GM23338 (cell line): Measurements from ENCODE around the gene HLCS. TPM values are rescaled to one million over a fixed set of nuclear protein-coding genes. Genes with fewer than 3 reads are reported as not detected.

ENCODE experiments used
- ATAC-seq: fragments of 200-7000 bp; cut with Tn5 transposase; 3 replicates; pipeline ENCODE4 v1.9.1; 2020
- DNase-seq: peaks from one replicate; pipeline ENCODE4 v3.0.0-alpha.2; 2015; ENCODE audit warnings: low spot score
- H2AFZ ChIP-seq: fragments of 200-600 bp; sonication (generic); 2 replicates; pipeline ENCODE4 v1.8.0; 2016; ENCODE audit warnings: antibody characterized with exemption, mild to moderate bottlenecking, moderate library complexity
- H3F3A ChIP-seq: fragments of 200-600 bp; sonication (generic); replicated peaks from 2 replicates; pipeline ENCODE4 v1.8.0; 2017; ENCODE audit warnings: antibody characterized with exemption, mixed run types, low read depth
- H3K27ac ChIP-seq: fragments of 200-600 bp; sonication (generic); 2 replicates; pipeline ENCODE4 v1.6.1; 2016; ENCODE audit warnings: low read depth
- H3K27me3 ChIP-seq: fragments of 200-600 bp; sonication (generic); 2 replicates; pipeline ENCODE4 v1.8.0; 2016; ENCODE audit warnings: mild to moderate bottlenecking, mixed run types, moderate library complexity; ENCODE audit not compliant: insufficient read depth
- H3K36me3 ChIP-seq: fragments of 200-600 bp; sonication (generic); 2 replicates; pipeline ENCODE4 v1.8.0; 2016; ENCODE audit warnings: mild to moderate bottlenecking; ENCODE audit not compliant: insufficient read depth
- H3K4me1 ChIP-seq: fragments of 200-600 bp; sonication (generic); 2 replicates; pipeline ENCODE4 v1.8.0; 2016; ENCODE audit warnings: mild to moderate bottlenecking, moderate library complexity; ENCODE audit not compliant: insufficient read depth
- H3K4me2 ChIP-seq: fragments of 200-600 bp; sonication (generic); 2 replicates; pipeline ENCODE4 v1.7.1; 2017; ENCODE audit warnings: mixed run types
- H3K4me3 ChIP-seq: fragments of 200-600 bp; sonication (generic); 2 replicates; pipeline ENCODE4 v1.6.1; 2016; ENCODE audit warnings: mixed run types
- H3K79me2 ChIP-seq: fragments of 200-600 bp; sonication (generic); replicated peaks from 2 replicates; pipeline ENCODE4 v1.8.0; 2017; ENCODE audit warnings: mild to moderate bottlenecking; ENCODE audit not compliant: insufficient read depth
- H3K9me2 ChIP-seq: fragments of 200-600 bp; sonication (generic); 2 replicates; pipeline ENCODE4 v1.8.0; 2017; ENCODE audit not compliant: insufficient read depth
- H4K20me1 ChIP-seq: fragments of 200-600 bp; sonication (generic); replicated peaks from 2 replicates; pipeline ENCODE4 v1.8.0; 2017; ENCODE audit warnings: mild to moderate bottlenecking; ENCODE audit not compliant: insufficient read depth
- H3K27ac Mint-ChIP-seq: 2 replicates; pipeline ENCODE4 v1.8.0; 2020; ENCODE audit warnings: inconsistent platforms, mild to moderate bottlenecking, moderate library complexity, mixed read lengths
- H3K27me3 Mint-ChIP-seq: 3 replicates; pipeline ENCODE4 v1.8.0; 2022; ENCODE audit warnings: low read depth, mild to moderate bottlenecking, moderate library complexity, mixed read lengths, inconsistent platforms; ENCODE audit not compliant: insufficient read depth, poor library complexity
- H3K36me3 Mint-ChIP-seq: 3 replicates; pipeline ENCODE4 v1.8.0; 2021; ENCODE audit warnings: low read depth, mild to moderate bottlenecking, inconsistent platforms, moderate library complexity, mixed read lengths
- H3K4me1 Mint-ChIP-seq: 3 replicates; pipeline ENCODE4 v1.8.0; 2020; ENCODE audit warnings: mild to moderate bottlenecking, inconsistent platforms, mixed read lengths
- H3K4me3 Mint-ChIP-seq: 3 replicates; pipeline ENCODE4 v1.8.0; 2021; ENCODE audit warnings: moderate library complexity, mild to moderate bottlenecking, inconsistent platforms, mixed read lengths
- H3K9me3 Mint-ChIP-seq: 3 replicates; pipeline ENCODE4 v1.8.0; 2020; ENCODE audit warnings: moderate library complexity, mild to moderate bottlenecking, inconsistent platforms, mixed read lengths
- CREB1 ChIP-seq: fragments of 250-450 bp; sonication (Bioruptor Pico); IDR thresholded peaks from 2 replicates; pipeline ENCODE4 v1.5.0; 2020; ENCODE audit warnings: low read depth, mild to moderate bottlenecking, moderate library complexity
- EZH2 ChIP-seq: fragments of 200-600 bp; sonication (generic); IDR thresholded peaks from one replicate; pipeline ENCODE4 v1.8.0; 2017; ENCODE audit warnings: antibody characterized with exemption, mild to moderate bottlenecking, low read depth; ENCODE audit not compliant: unreplicated experiment
- EZH2phosphoT487 ChIP-seq: fragments of 200-600 bp; sonication (generic); IDR thresholded peaks from one replicate; pipeline ENCODE4 v1.8.1; 2018; ENCODE audit warnings: antibody characterized with exemption; ENCODE audit not compliant: unreplicated experiment
- JUNB ChIP-seq: IDR thresholded peaks from one replicate; pipeline ENCODE4 v1.6.1; 2016; ENCODE audit warnings: antibody characterized with exemption; ENCODE audit not compliant: unreplicated experiment
- POLR2AphosphoS5 ChIP-seq: IDR thresholded peaks from 2 replicates; pipeline ENCODE4 v1.6.1; 2016; ENCODE audit warnings: antibody characterized with exemption, low read depth
- REST ChIP-seq: IDR thresholded peaks from one replicate; pipeline ENCODE4 v1.6.1; 2018; ENCODE audit warnings: antibody characterized with exemption; ENCODE audit not compliant: unreplicated experiment
- STAT1 ChIP-seq: IDR thresholded peaks from one replicate; pipeline ENCODE4 v1.6.1; 2016; ENCODE audit warnings: antibody characterized with exemption; ENCODE audit not compliant: unreplicated experiment
- ZNF114 ChIP-seq: fragments of 250-450 bp; sonication (Bioruptor Pico); IDR thresholded peaks from 2 replicates; pipeline ENCODE4 v1.5.0; 2020; ENCODE audit warnings: mild to moderate bottlenecking, moderate library complexity
- polyA plus RNA-seq: library from polyadenylated mRNA; unstranded; fragments of >200 nt; fragmentation: Nextera tagmentation; extraction: Ambion mirVana; gene quantifications from 2 replicates; pipeline ENCODE4 v1.2.1, GENCODE V29; 2016
- total RNA-seq: library from RNA; depleted of rRNA; stranded (reverse); fragments of >200 nt; shearing (Covaris generic); gene quantifications from 2 replicates; pipeline ENCODE4 v1.2.3, GENCODE V29; 2014
- TF ChIP-seq, protein P1 (sequence below), 2 experiments: fragments of 200-600 bp in 1 of 2; sonication (generic) in 1 of 2; conservative IDR thresholded peaks; 2 replicates each; pipeline versions ENCODE4 v1.5.1 to v1.6.1; 2016 to 2017; ENCODE audit warnings: antibody characterized with exemption in 2 of 2, low read depth in 2 of 2, mild to moderate bottlenecking in 2 of 2, moderate library complexity in 1 of 2
- TF ChIP-seq, protein P2 (sequence below): fragments of 250-450 bp; sonication (Bioruptor Pico); IDR thresholded peaks from 2 replicates; pipeline ENCODE4 v1.5.0; 2020; ENCODE audit warnings: mild to moderate bottlenecking, moderate library complexity

HLCS gene
- total and polyA plus RNA-seq, 2 experiments from 2014 or later, result 6.1 to 14.7 TPM

- Mint-ChIP-seq H3K4me3 (no peak overlapping the region), H3K27me3 (peaks cover 2% of the 10 kb centered on the region), H3K27ac (no peak overlapping the region), H3K4me1 (peaks cover 14% of the 10 kb centered on the region), H3K36me3 (no peaks in the 10 kb centered on the region), H3K9me3 (no peaks in the 10 kb centered on the region)
- peaks cover 3% of the 10 kb centered on the region; the same call in 1 of the 2 replicates for H3K9me2 ChIP-seq
- H3K27ac ChIP-seq, result no peak overlapping the region
- no peaks in the 10 kb centered on the region for H4K20me1 ChIP-seq
- no peak for ATAC-seq
- H2AFZ ChIP-seq, result no peak overlapping the region
- no peaks in the 10 kb centered on the region for H3K27me3 ChIP-seq
- no peaks in the 10 kb centered on the region for H3K79me2 ChIP-seq
- H3K4me2 ChIP-seq, result no peak overlapping the region
- TF ChIP-seq ZNF114 (CRISPR knock-in tag), result no peak
- H3K4me1 ChIP-seq, result peaks cover 4% of the 10 kb centered on the region; the same call in 1 of the 2 replicates
- H3K4me3 ChIP-seq, result no peak overlapping the region
- H3K36me3 ChIP-seq, result no peaks in the 10 kb centered on the region
- no peaks in the 10 kb centered on the region for H3F3A ChIP-seq
- no peak for DNase-seq
Observed at GRCh38 chr21:36858320-36858957, 108.0 kb downstream of the HLCS start.

DNA sequence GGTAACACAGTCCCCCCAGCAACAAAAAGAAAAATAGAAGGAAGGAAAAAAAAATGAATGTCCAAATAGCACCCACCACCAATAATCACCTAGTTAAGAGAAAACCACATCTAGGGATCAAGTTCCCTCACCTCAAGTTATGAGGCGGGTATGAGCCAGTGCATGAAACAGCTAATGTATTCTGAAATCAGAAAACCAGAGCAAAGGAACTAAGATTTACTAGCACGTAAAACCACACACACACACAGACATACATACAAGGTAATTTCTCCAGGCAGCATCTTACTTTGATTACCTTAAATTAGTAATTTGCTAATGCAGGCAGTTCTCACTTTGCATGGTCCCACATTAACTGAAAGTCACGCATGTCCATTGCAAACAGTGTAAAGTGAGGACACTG is 109.8 kb downstream of the HLCS start:
- Histone ChIP-seq H3K4me2 (no peak overlapping the region), H3K79me2 (no peaks in the 10 kb centered on the region), H3K9me2 (peaks cover 3% of the 10 kb centered on the region; the same call in 1 of the 2 replicates), H3K4me1 (no peaks in the 10 kb centered on the region), H3K36me3 (no peaks in the 10 kb centered on the region), H4K20me1 (no peaks in the 10 kb centered on the region), H3K4me3 (no peak overlapping the region), H2AFZ (no peak overlapping the region), H3K27me3 (no peaks in the 10 kb centered on the region), H3K27ac (no peak overlapping the region), H3F3A (no peaks in the 10 kb centered on the region)
- H3K27me3 Mint-ChIP-seq, result peaks cover 2% of the 10 kb centered on the region
- H3K4me1 Mint-ChIP-seq, result peaks cover 8% of the 10 kb centered on the region
- DNase-seq, result no peak
- no peak overlapping the region for H3K4me3 Mint-ChIP-seq
- ATAC-seq, result no peak
- H3K9me3 Mint-ChIP-seq, result no peaks in the 10 kb centered on the region
- H3K36me3 Mint-ChIP-seq, result no peaks in the 10 kb centered on the region
- no peak overlapping the region for H3K27ac Mint-ChIP-seq
- TF ChIP-seq ZNF114 (CRISPR knock-in tag), result no peak
- no peak for TF ChIP-seq JUNB
- TF ChIP-seq STAT1, result no peak
- TF ChIP-seq, protein P1, sequence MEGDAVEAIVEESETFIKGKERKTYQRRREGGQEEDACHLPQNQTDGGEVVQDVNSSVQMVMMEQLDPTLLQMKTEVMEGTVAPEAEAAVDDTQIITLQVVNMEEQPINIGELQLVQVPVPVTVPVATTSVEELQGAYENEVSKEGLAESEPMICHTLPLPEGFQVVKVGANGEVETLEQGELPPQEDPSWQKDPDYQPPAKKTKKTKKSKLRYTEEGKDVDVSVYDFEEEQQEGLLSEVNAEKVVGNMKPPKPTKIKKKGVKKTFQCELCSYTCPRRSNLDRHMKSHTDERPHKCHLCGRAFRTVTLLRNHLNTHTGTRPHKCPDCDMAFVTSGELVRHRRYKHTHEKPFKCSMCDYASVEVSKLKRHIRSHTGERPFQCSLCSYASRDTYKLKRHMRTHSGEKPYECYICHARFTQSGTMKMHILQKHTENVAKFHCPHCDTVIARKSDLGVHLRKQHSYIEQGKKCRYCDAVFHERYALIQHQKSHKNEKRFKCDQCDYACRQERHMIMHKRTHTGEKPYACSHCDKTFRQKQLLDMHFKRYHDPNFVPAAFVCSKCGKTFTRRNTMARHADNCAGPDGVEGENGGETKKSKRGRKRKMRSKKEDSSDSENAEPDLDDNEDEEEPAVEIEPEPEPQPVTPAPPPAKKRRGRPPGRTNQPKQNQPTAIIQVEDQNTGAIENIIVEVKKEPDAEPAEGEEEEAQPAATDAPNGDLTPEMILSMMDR (conservative IDR thresholded peaks at IDR 0.05; ENCODE audit: low read depth in 2 of 2), result no peak
- no peak for TF ChIP-seq EZH2phosphoT487
- no peak for TF ChIP-seq CREB1 (CRISPR knock-in tag)
- TF ChIP-seq, protein P2, sequence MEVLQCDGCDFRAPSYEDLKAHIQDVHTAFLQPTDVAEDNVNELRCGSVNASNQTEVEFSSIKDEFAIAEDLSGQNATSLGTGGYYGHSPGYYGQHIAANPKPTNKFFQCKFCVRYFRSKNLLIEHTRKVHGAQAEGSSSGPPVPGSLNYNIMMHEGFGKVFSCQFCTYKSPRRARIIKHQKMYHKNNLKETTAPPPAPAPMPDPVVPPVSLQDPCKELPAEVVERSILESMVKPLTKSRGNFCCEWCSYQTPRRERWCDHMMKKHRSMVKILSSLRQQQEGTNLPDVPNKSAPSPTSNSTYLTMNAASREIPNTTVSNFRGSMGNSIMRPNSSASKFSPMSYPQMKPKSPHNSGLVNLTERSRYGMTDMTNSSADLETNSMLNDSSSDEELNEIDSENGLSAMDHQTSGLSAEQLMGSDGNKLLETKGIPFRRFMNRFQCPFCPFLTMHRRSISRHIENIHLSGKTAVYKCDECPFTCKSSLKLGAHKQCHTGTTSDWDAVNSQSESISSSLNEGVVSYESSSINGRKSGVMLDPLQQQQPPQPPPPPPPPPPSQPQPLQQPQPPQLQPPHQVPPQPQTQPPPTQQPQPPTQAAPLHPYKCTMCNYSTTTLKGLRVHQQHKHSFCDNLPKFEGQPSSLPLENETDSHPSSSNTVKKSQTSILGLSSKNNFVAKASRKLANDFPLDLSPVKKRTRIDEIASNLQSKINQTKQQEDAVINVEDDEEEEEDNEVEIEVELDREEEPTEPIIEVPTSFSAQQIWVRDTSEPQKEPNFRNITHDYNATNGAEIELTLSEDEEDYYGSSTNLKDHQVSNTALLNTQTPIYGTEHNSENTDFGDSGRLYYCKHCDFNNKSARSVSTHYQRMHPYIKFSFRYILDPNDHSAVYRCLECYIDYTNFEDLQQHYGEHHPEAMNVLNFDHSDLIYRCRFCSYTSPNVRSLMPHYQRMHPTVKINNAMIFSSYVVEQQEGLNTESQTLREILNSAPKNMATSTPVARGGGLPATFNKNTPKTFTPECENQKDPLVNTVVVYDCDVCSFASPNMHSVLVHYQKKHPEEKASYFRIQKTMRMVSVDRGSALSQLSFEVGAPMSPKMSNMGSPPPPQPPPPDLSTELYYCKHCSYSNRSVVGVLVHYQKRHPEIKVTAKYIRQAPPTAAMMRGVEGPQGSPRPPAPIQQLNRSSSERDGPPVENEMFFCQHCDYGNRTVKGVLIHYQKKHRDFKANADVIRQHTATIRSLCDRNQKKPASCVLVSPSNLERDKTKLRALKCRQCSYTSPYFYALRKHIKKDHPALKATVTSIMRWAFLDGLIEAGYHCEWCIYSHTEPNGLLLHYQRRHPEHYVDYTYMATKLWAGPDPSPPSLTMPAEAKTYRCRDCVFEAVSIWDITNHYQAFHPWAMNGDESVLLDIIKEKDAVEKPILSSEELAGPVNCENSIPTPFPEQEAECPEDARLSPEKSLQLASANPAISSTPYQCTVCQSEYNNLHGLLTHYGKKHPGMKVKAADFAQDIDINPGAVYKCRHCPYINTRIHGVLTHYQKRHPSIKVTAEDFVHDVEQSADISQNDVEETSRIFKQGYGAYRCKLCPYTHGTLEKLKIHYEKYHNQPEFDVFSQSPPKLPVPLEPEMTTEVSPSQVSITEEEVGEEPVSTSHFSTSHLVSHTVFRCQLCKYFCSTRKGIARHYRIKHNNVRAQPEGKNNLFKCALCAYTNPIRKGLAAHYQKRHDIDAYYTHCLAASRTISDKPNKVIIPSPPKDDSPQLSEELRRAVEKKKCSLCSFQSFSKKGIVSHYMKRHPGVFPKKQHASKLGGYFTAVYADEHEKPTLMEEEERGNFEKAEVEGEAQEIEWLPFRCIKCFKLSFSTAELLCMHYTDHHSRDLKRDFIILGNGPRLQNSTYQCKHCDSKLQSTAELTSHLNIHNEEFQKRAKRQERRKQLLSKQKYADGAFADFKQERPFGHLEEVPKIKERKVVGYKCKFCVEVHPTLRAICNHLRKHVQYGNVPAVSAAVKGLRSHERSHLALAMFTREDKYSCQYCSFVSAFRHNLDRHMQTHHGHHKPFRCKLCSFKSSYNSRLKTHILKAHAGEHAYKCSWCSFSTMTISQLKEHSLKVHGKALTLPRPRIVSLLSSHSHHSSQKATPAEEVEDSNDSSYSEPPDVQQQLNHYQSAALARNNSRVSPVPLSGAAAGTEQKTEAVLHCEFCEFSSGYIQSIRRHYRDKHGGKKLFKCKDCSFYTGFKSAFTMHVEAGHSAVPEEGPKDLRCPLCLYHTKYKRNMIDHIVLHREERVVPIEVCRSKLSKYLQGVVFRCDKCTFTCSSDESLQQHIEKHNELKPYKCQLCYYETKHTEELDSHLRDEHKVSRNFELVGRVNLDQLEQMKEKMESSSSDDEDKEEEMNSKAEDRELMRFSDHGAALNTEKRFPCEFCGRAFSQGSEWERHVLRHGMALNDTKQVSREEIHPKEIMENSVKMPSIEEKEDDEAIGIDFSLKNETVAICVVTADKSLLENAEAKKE (CRISPR knock-in tag), result no peak
- TF ChIP-seq EZH2, result no peak
- TF ChIP-seq REST, result no peak
- TF ChIP-seq POLR2AphosphoS5, result no peak
